Smooth muscle cell (in vitro differentiated cells): ENCODE data around the gene XYLT1. TPM values are rescaled to one million over a fixed set of nuclear protein-coding genes. Genes with fewer than 3 reads are reported as not detected.
A peak's percentile ranks its signal among the peaks of the same experiment; 100 is the strongest.

Experiments
- DNase-seq: peaks from one replicate; lab custom pipeline; 2025; ENCODE audit not compliant: unreplicated experiment; lab: John Stamatoyannopoulos, UW
- H2AFZ ChIP-seq: fragments of 200-600 bp; sonication (generic); 2 replicates; pipeline ENCODE4 v1.6.0; 2016; ENCODE audit warnings: antibody characterized with exemption, low read depth, mild to moderate bottlenecking
- H3F3A ChIP-seq: fragments of 200-600 bp; sonication (generic); 2 replicates; pipeline ENCODE4 v1.6.0; 2017; ENCODE audit warnings: antibody characterized with exemption, low read depth
- H3K27ac ChIP-seq: fragments of 200-600 bp; sonication (generic); 2 replicates; pipeline ENCODE4 v1.5.1; 2016; ENCODE audit warnings: low read depth, mild to moderate bottlenecking
- H3K27me3 ChIP-seq: fragments of 200-600 bp; sonication (generic); 2 replicates; pipeline ENCODE4 v1.6.1; 2016; ENCODE audit warnings: low read depth, mild to moderate bottlenecking
- H3K36me3 ChIP-seq: fragments of 200-600 bp; sonication (generic); 2 replicates; pipeline ENCODE4 v1.5.1; 2016; ENCODE audit warnings: low read depth
- H3K4me1 ChIP-seq: fragments of 200-600 bp; sonication (generic); 2 replicates; pipeline ENCODE4 v1.5.1; 2016; ENCODE audit warnings: low read depth
- H3K4me2 ChIP-seq: fragments of 200-600 bp; sonication (generic); 2 replicates; pipeline ENCODE4 v1.6.0; 2016; ENCODE audit warnings: mild to moderate bottlenecking
- H3K4me3 ChIP-seq: fragments of 200-600 bp; sonication (generic); 2 replicates; pipeline ENCODE4 v1.5.1; 2016; ENCODE audit warnings: mild to moderate bottlenecking
- H3K79me2 ChIP-seq: fragments of 200-600 bp; sonication (generic); 2 replicates; pipeline ENCODE4 v1.6.0; 2016; ENCODE audit warnings: low read depth, mild to moderate bottlenecking
- H3K9ac ChIP-seq: fragments of 200-600 bp; sonication (generic); 2 replicates; pipeline ENCODE4 v1.6.0; 2016; ENCODE audit warnings: low read depth
- H3K9me3 ChIP-seq: fragments of 200-600 bp; sonication (generic); replicated peaks from 2 replicates; pipeline ENCODE4 v1.5.1; 2016; ENCODE audit warnings: low read depth
- H4K20me1 ChIP-seq: fragments of 200-600 bp; sonication (generic); 2 replicates; pipeline ENCODE4 v1.6.0; 2016; ENCODE audit warnings: low read depth
- WGBS: methylation state at CpG from one replicate; pipeline ENCODE4 v1.1.7; 2016; ENCODE audit warnings: low lambda C conversion rate; 5-methylcytosine and 5-hydroxymethylcytosine counted together
- polyA plus RNA-seq: library from polyadenylated mRNA; unstranded; fragments of >200 nt; fragmentation: Nextera tagmentation; extraction: Ambion mirVana; gene quantifications from 2 replicates; pipeline ENCODE4 v1.2.1, GENCODE V29; 2016
- total RNA-seq: library from RNA; depleted of rRNA; stranded (reverse); fragments of >200 nt; gene quantifications from 2 replicates; pipeline ENCODE4 v1.2.3, GENCODE V29; 2014
- TF ChIP-seq, protein P1 (sequence below): fragments of 200-600 bp; sonication (generic); IDR thresholded peaks from 2 replicates; pipeline ENCODE4 v1.5.1; 2017; ENCODE audit warnings: borderline replicate concordance, mild to moderate bottlenecking, antibody characterized with exemption; ENCODE audit not compliant: insufficient read depth, poor library complexity, severe bottlenecking

The XYLT1 gene
- total and polyA plus RNA-seq, 2 experiments from 2014 or later: 9.5 to 19.9 TPM

DNA sequence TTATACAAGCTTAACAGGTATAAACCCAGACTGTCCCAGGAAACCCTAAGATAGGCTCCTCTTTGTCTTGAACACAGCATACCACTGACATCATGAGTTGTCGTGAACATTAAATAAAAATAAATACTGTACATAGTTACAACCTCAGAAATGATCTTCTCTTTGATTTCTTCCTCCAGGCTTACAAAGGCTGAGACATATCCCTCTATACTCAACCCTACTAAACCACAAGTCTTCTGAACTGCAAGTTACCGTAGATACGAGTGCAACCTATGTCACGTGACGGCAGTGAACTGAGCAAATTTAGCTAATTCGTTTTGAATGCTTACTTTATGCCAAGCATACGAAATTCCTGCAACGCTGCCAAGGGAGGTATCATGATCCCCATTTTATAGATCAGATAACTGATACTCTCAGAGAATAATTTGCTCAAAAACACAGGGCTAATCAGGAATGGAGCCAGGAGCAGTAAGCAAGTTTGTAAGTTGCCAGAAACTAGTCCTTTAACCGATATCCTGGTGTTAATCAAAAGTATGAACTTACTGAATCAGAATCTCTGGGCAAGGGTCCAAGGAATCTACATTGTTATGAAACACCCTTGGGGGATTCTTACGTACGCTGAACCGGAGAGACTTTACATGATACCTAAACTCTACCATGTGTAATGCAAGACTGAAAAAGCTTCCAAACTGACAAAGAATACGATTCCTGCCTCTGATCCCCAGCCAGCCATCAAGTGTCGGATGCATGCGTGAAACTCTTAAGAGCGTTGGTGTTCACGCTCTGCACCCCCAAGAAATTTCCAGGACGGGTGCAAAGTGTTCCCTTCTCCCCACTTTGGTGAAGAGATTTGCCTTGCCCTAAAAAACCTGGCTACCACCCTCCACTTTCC is 106.2 kb downstream of the XYLT1 start:
- Histone ChIP-seq H3K4me2 (peak overlapping the region; percentile 1), H2AFZ (no peak overlapping the region), H3K27ac (peak overlapping the region; percentile 69), H3K9ac (no peak overlapping the region), H4K20me1 (peaks cover 83% of the 10 kb centered on the region), H3K4me1 (peaks cover 16% of the 10 kb centered on the region), H3F3A (peaks cover 10% of the 10 kb centered on the region), H3K79me2 (no peaks in the 10 kb centered on the region), H3K36me3 (no peaks in the 10 kb centered on the region), H3K4me3 (no peak overlapping the region), H3K9me3 (no peaks in the 10 kb centered on the region), H3K27me3 (no peaks in the 10 kb centered on the region)
- 65% methylated on average over 18 of the region's 18 CpGs for WGBS
- TF ChIP-seq, protein P1, sequence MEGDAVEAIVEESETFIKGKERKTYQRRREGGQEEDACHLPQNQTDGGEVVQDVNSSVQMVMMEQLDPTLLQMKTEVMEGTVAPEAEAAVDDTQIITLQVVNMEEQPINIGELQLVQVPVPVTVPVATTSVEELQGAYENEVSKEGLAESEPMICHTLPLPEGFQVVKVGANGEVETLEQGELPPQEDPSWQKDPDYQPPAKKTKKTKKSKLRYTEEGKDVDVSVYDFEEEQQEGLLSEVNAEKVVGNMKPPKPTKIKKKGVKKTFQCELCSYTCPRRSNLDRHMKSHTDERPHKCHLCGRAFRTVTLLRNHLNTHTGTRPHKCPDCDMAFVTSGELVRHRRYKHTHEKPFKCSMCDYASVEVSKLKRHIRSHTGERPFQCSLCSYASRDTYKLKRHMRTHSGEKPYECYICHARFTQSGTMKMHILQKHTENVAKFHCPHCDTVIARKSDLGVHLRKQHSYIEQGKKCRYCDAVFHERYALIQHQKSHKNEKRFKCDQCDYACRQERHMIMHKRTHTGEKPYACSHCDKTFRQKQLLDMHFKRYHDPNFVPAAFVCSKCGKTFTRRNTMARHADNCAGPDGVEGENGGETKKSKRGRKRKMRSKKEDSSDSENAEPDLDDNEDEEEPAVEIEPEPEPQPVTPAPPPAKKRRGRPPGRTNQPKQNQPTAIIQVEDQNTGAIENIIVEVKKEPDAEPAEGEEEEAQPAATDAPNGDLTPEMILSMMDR: no peak
- no peak for DNase-seq

DNA sequence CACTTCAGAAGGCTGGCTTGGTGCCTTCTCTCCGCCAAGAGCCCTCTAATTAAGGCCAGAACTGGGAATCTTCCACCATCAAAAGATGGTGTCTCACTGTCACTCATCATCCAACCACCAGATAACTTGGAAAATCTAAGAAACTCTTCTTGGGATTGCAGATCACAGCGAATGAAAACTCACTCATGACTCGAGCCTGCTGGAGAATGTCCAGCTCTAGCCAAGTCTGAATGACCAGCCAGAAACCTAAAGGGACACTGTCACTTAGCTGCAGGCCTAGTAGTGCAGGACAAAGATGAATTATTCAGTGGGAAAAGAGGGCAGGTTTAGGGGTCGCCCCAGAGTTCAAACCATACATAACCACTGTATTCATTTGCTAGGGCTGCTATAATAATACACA is 107.8 kb downstream of the XYLT1 start:
- no peaks in the 10 kb centered on the region for H3K36me3 ChIP-seq
- no peaks in the 10 kb centered on the region for H3K9me3 ChIP-seq
- peaks cover 10% of the 10 kb centered on the region for H3F3A ChIP-seq
- no peak overlapping the region for H3K4me3 ChIP-seq
- no peak overlapping the region for H3K4me2 ChIP-seq
- H3K27ac ChIP-seq: no peak overlapping the region
- TF ChIP-seq, protein P1: no peak
- 92% methylated on average over 4 of the region's 4 CpGs for WGBS
- no peak overlapping the region for H2AFZ ChIP-seq
- peaks cover 14% of the 10 kb centered on the region for H3K4me1 ChIP-seq
- H4K20me1 ChIP-seq: peaks cover 77% of the 10 kb centered on the region
- no peaks in the 10 kb centered on the region for H3K27me3 ChIP-seq
- no peaks in the 10 kb centered on the region for H3K79me2 ChIP-seq
- DNase-seq: no peak
- H3K9ac ChIP-seq: no peak overlapping the region

DNA sequence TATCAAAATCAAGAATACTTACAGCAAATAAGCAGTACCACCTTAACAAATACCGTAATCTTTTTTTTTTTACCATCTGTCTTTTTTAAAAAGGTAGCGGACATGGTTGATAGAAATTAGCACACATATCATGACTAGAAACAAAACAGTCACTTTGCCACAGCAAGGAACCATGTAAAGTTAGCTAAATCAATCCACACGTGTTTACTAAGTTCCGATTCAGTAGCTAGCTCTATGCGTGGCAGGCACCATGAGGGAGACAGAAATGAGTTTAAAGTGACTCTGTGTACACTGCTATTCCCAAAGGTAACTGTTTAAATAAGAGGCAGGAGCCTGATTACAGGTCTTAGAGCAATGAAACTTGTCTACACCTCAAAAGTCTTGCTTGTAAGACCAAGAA is 108.6 kb downstream of the XYLT1 start:
- TF ChIP-seq, protein P1: no peak
- H3K36me3 ChIP-seq: no peaks in the 10 kb centered on the region
- peaks cover 75% of the 10 kb centered on the region for H4K20me1 ChIP-seq

More for the DNA sequence above, 108.6 kb downstream of the XYLT1 start:
- Histone ChIP-seq H2AFZ (no peak overlapping the region), H3K79me2 (no peaks in the 10 kb centered on the region), H3K4me1 (peaks cover 10% of the 10 kb centered on the region), H3K9ac (no peak overlapping the region), H3F3A (peaks cover 7% of the 10 kb centered on the region), H3K4me2 (no peak overlapping the region), H3K4me3 (no peak overlapping the region), H3K27me3 (no peaks in the 10 kb centered on the region), H3K9me3 (no peaks in the 10 kb centered on the region), H3K27ac (no peak overlapping the region)
- DNase-seq: no peak
- WGBS: 98% methylated on average over 5 of the region's 5 CpGs
